Hindlimb muscle (tissue), 1 donor: ENCODE measurements around the gene PMP22. TPM values are rescaled to one million over a fixed set of nuclear protein-coding genes. Genes with fewer than 3 reads are reported as not detected.
A peak's percentile ranks its signal among the peaks of the same experiment; 100 is the strongest.
"Not testable (repeated sequence)": the region's sequence is repeated elsewhere in the genome, so short reads cannot be mapped to it uniquely, and the experiment has no call there.

Experiments
- DNase-seq: peaks from one replicate; pipeline ENCODE4 v3.0.0-alpha.2; 2013
- polyA plus RNA-seq: library from polyadenylated mRNA; unstranded; fragments of 120-200 nt; gene quantifications from one replicate; pipeline ENCODE4 v1.2.1, GENCODE V29; 2013; ENCODE audit not compliant: insufficient read length

PMP22 gene
- polyA plus RNA-seq, 1 donor = 189 TPM

DNA sequence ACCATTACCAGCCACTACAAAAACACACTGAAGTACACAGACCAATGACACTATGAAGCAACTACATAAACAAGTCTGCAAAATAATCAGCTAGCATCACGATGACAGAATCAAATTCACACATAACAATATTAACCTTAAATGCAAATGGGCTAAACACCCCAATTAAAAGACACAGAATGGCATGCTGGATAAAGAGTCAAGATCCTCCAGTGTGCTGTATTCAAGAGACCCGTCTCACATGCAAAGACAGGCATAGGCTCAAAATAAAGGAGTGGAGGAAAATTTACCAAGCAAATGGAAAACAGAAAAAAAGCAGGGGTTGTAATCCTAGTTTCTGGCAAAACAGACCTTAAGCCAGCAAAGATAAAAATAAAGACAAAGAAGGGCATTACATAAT, 64.6 kb downstream of the PMP22 start:
- not testable (repeated sequence) for DNase-seq

DNA sequence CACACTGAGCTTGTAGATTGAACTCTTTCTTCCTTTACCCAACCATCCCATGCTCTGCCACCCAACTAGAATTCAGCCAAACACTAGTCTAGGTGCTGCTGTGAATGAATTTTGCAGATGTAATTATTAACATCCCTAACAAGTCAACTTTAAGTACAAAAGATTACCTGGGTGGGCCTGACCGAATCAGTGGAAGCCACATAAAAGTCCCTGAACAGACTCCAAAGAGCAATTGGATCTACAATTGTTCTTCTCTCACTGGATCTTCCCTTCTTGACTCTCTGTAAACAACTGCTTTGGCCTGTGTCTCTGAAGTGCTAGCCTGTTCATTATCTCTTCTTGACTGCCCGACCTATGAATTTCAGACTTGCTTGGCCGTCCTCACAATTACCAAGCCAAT, 67.9 kb downstream of the PMP22 start:
- DNase-seq = no peak

DNA sequence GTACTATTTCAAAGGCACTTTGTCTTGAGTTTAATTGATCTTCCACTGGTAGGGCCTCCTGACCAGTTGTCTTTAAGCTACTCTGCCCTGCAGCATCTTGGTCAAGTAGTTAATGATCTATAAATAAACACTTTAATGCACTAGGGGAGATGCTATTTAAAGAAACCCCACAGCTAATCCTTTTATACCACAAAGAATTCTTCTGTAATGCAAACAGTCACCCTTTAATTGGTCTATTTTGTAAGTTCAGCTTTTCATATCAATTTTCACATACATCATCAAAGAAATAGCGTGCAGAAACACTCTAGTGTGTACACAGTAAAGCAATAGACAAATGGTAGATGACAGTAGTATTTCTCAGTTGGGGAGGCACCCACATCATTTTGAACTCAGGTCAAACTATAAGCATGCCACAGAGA, 70.3 kb downstream of the PMP22 start:
- DNase-seq = no peak

GRCh38 chr17:15185625-15185991, 79.5 kb downstream of the PMP22 start:
- DNase-seq = peak; percentile 48

DNA sequence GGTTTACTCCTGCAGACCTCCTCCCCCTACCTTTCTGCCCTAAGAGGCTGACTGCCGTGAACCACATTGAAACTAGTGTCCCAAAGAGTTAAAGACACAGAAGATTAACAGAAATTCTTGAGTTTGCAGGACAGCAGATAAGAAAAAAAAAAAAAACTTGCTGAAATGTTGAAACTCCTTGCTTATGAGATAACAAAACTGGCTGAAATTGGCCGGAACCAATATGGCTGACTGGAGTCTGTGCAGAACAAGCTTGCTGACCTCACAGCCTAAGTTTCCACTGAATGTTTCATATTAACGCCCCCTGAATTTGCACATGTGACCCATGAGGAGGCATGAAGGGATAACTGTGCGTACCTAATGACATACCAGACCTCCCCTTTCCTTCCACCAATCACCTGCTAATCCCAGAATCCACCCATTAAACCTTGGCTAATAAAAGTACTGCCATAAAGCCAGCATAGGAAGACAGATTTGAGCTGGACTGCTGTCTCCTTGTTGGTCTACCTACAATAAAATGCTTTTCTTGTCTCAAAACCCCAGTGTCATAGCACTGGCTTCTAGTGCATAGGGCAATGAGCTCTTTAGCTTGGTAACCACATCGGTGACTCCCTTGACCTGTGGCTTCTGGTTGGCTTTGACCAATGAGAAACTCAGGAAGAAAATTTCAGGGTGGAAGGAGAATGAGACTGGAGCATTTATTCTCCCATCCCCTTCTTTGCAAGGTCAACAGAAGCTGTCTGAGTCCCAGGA, 80.1 kb downstream of the PMP22 start:
- no peak for DNase-seq

DNA sequence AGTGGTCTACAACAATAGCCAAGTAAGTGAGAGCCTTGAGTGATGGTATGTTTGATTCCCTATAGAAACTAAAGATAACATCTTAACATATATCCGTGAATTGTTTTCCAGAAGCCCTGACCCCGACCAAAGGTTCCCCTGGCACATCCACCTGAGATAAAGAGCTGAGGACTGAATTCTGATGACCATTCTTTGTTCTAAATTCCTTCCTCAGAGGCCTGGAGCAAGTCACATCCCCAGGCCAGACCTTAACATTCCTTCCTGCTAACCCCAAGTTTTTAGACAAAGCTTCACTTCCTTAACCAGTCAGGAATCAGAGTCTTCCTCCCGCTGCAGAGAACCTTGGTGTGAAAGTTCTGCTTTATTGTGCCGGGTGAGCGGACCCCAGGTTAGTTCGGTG, 83.3 kb downstream of the PMP22 start:
- no peak for DNase-seq

GRCh38 chr17:15181333-15181732, 83.8 kb downstream of the PMP22 start:
- DNase-seq = no peak

GRCh38 chr17:15180121-15180561, 85.0 kb downstream of the PMP22 start:
- no peak for DNase-seq

Other genes starting within 250 kb of the PMP22 start
- gene TEKT3, start 76.3 kb upstream of the PMP22 start, polyA plus RNA-seq = 1.8 TPM
- 2.8 TPM for gene CDRT4, start 202.3 kb upstream of the PMP22 start, polyA plus RNA-seq